NOMO-1 treated with DMSO at 0.1 percent for 48 hours (cell line): ENCODE measurements around the gene HOXA6.

Experiments
- DNase-seq: peaks from one replicate; lab custom pipeline; 2025; ENCODE audit not compliant: unreplicated experiment; lab: John Stamatoyannopoulos, UW

The HOXA6 gene

GRCh38 chr7:27185013-27185853 is 37.7 kb upstream of the HOXA6 start, which contains the start of gene HOXA11:
TSS of gene HOXA11 (minus strand) at chr7:27185232. CDS start at chr7:27185144, 88 bp downstream.
- peak; percentile 88 for DNase-seq

GRCh38 chr7:27184337-27185012 is 36.9 kb upstream of the HOXA6 start:
- no peak for DNase-seq

- no peak for DNase-seq
Measured at GRCh38 chr7:27183682-27184336, 36.2 kb upstream of the HOXA6 start.

- DNase-seq = no peak
Measured at GRCh38 chr7:27182861-27183681, 35.5 kb upstream of the HOXA6 start.

GRCh38 chr7:27182285-27182841 is 34.8 kb upstream of the HOXA6 start:
- DNase-seq = no peak

- DNase-seq = no peak
Measured at GRCh38 chr7:27181795-27182275, 34.3 kb upstream of the HOXA6 start.

- DNase-seq = no peak
Measured at GRCh38 chr7:27180431-27181420, 33.2 kb upstream of the HOXA6 start.

- DNase-seq = peak; percentile 73
Measured at GRCh38 chr7:27179503-27180430, 32.2 kb upstream of the HOXA6 start.

GRCh38 chr7:27179030-27179429 is 31.5 kb upstream of the HOXA6 start:
- no peak for DNase-seq

- DNase-seq = no peak
Measured at GRCh38 chr7:27178366-27178765, 30.8 kb upstream of the HOXA6 start.

GRCh38 chr7:27177795-27178320 is 30.3 kb upstream of the HOXA6 start:
- DNase-seq = no peak

- DNase-seq = no peak
Measured at GRCh38 chr7:27176962-27177794, 29.6 kb upstream of the HOXA6 start.

GRCh38 chr7:27176524-27176845 is 28.9 kb upstream of the HOXA6 start:
- no peak for DNase-seq

GRCh38 chr7:27175626-27176523 is 28.3 kb upstream of the HOXA6 start:
- DNase-seq = no peak

GRCh38 chr7:27174874-27175625 is 27.5 kb upstream of the HOXA6 start:
- DNase-seq = peak; percentile 62
